ENCODE measurements around the gene LDLRAD3. TPM values are rescaled to one million over a fixed set of nuclear protein-coding genes. Genes with fewer than 3 reads are reported as not detected.

Gene LDLRAD3
- total RNA-seq, 2 donors from 2014 or later = 19.2 to 30.6 TPM

GRCh38 chr11:36162883-36163434, 219.1 kb downstream of the LDLRAD3 start:
- Mint-ChIP-seq H3K36me3 (ENCODE audit: low read depth) (peaks cover 6% of the 10 kb centered on the region), H3K4me1 (no peaks in the 10 kb centered on the region), H3K27me3 (ENCODE audit: insufficient read depth) (no peaks in the 10 kb centered on the region), H3K4me3 (no peak overlapping the region), H3K9me3 (no peaks in the 10 kb centered on the region), H3K27ac (no peak overlapping the region)
- DNase-seq = no peak
- Histone ChIP-seq H3K4me1 (ENCODE audit: control insufficient read depth, insufficient read depth, low read length) (no peaks in the 10 kb centered on the region), H3K4me3 (ENCODE audit: low read length) (no peak overlapping the region), H3K9me3 (ENCODE audit: control insufficient read depth, low read length) (no peaks in the 10 kb centered on the region), H3K9ac (ENCODE audit: extremely low read depth, low read length, poor library complexity, severe bottlenecking) (no peak overlapping the region), H3K27ac (ENCODE audit: low read depth, low read length) (no peak overlapping the region), H3K27me3 (ENCODE audit: control insufficient read depth, insufficient read depth, low read length, poor library complexity, severe bottlenecking) (no peaks in the 10 kb centered on the region), H3K36me3 (ENCODE audit: control insufficient read depth, insufficient read depth, low read length) (no peaks in the 10 kb centered on the region)
- WGBS, 2 experiments (ENCODE audit: insufficient coverage in 1 of 2, insufficient read length in 1 of 2) = 96 to 100% methylated on average over 3 to 5 of the region's 5 CpGs
- TF ChIP-seq, protein P1, sequence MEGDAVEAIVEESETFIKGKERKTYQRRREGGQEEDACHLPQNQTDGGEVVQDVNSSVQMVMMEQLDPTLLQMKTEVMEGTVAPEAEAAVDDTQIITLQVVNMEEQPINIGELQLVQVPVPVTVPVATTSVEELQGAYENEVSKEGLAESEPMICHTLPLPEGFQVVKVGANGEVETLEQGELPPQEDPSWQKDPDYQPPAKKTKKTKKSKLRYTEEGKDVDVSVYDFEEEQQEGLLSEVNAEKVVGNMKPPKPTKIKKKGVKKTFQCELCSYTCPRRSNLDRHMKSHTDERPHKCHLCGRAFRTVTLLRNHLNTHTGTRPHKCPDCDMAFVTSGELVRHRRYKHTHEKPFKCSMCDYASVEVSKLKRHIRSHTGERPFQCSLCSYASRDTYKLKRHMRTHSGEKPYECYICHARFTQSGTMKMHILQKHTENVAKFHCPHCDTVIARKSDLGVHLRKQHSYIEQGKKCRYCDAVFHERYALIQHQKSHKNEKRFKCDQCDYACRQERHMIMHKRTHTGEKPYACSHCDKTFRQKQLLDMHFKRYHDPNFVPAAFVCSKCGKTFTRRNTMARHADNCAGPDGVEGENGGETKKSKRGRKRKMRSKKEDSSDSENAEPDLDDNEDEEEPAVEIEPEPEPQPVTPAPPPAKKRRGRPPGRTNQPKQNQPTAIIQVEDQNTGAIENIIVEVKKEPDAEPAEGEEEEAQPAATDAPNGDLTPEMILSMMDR (conservative IDR thresholded peaks at IDR 0.05) = no peak

DNA sequence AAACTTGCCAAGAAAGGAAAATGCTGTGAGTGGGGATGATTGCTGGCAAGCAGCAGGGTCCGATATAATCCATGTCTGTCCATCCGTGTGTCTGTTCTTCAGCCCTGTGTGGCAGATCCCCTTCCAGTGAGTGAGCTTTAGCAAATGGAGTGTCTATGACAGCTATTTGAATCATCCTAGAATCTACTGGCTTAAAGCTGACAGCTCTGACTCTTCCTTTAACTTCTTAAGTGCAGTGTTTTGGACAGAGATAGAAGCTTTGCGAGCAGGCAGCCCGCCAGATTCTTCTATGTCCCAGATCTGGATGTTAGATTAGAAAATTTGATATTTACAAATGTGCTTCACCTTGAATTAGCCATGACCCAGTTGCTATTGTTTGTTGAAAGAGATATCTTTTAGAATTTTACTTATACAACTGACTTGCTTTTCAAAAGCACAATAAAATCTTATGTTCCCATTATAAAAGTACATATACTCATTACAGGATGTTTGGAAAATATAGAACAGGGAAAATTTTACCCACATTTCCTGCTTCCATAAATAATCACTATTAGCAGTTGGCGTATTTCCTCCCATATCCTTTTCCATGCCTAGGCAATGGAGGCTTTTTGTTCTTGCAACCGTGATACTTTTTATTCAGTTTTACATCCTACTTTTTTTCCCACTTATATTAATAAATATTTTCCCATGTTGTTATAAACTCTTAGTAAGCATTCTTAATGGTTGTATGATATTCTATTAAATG, 220.8 kb downstream of the LDLRAD3 start:
- no peak overlapping the region for H3K4me3 Mint-ChIP-seq

GRCh38 chr11:36165621-36166397, 221.9 kb downstream of the LDLRAD3 start:
- H3K27me3 ChIP-seq (ENCODE audit: control insufficient read depth, insufficient read depth, low read length, poor library complexity, severe bottlenecking) = no peaks in the 10 kb centered on the region
- H3K27ac ChIP-seq (ENCODE audit: low read depth, low read length) = no peak overlapping the region
- H3K9me3 ChIP-seq (ENCODE audit: control insufficient read depth, low read length) = peaks cover 5% of the 10 kb centered on the region
- Mint-ChIP-seq H3K27ac (no peak overlapping the region), H3K27me3 (ENCODE audit: insufficient read depth) (no peaks in the 10 kb centered on the region), H3K4me1 (no peaks in the 10 kb centered on the region), H3K9me3 (peaks cover under 1% of the 10 kb centered on the region), H3K4me3 (no peak overlapping the region), H3K36me3 (ENCODE audit: low read depth) (peaks cover 10% of the 10 kb centered on the region)
- no peak overlapping the region for H3K4me3 ChIP-seq (ENCODE audit: low read length)
- no peak overlapping the region for H3K9ac ChIP-seq (ENCODE audit: extremely low read depth, low read length, poor library complexity, severe bottlenecking)
- WGBS, 2 experiments (ENCODE audit: insufficient coverage in 1 of 2, insufficient read length in 1 of 2) = 86 to 93% methylated on average over 2 to 3 of the region's 3 CpGs
- no peak for DNase-seq
- TF ChIP-seq, protein P1 (conservative IDR thresholded peaks at IDR 0.05) = no peak
- H3K36me3 ChIP-seq (ENCODE audit: control insufficient read depth, insufficient read depth, low read length) = no peaks in the 10 kb centered on the region
- no peaks in the 10 kb centered on the region for H3K4me1 ChIP-seq (ENCODE audit: control insufficient read depth, insufficient read depth, low read length)

More for the DNA sequence above, 220.8 kb downstream of the LDLRAD3 start:
- H3K27ac Mint-ChIP-seq = no peak overlapping the region
- Histone ChIP-seq H3K4me1 (ENCODE audit: control insufficient read depth, insufficient read depth, low read length) (no peaks in the 10 kb centered on the region), H3K4me3 (ENCODE audit: low read length) (no peak overlapping the region), H3K9me3 (ENCODE audit: control insufficient read depth, low read length) (no peaks in the 10 kb centered on the region), H3K36me3 (ENCODE audit: control insufficient read depth, insufficient read depth, low read length) (no peaks in the 10 kb centered on the region), H3K9ac (ENCODE audit: extremely low read depth, low read length, poor library complexity, severe bottlenecking) (no peak overlapping the region), H3K27ac (ENCODE audit: low read depth, low read length) (no peak overlapping the region), H3K27me3 (ENCODE audit: control insufficient read depth, insufficient read depth, low read length, poor library complexity, severe bottlenecking) (no peaks in the 10 kb centered on the region)
- no peaks in the 10 kb centered on the region for H3K27me3 Mint-ChIP-seq (ENCODE audit: insufficient read depth)
- no peaks in the 10 kb centered on the region for H3K4me1 Mint-ChIP-seq
- no peaks in the 10 kb centered on the region for H3K9me3 Mint-ChIP-seq
- TF ChIP-seq, protein P1 (conservative IDR thresholded peaks at IDR 0.05) = no peak
- H3K36me3 Mint-ChIP-seq (ENCODE audit: low read depth) = peaks cover 6% of the 10 kb centered on the region
- no peak for DNase-seq
- WGBS, 2 experiments (ENCODE audit: insufficient coverage in 1 of 2, insufficient read length in 1 of 2) = 92 to 100% methylated on average over 5 to 6 of the region's 6 CpGs
